Activated CD4-positive, alpha-beta T cell treated with anti-CD3 and anti-CD28 coated beads, Interleukin-2, amount 50 U/mL, for 1 hour (primary cell): Measurements from ENCODE around the gene CHST11.
"Not testable (repeated sequence)": the region's sequence is repeated elsewhere in the genome, so short reads cannot be mapped to it uniquely, and the experiment has no call there.

Source experiments
- DNase-seq: peaks from one replicate; pipeline ENCODE4 v3.0.0-alpha.2; 2020

CHST11 gene

DNA sequence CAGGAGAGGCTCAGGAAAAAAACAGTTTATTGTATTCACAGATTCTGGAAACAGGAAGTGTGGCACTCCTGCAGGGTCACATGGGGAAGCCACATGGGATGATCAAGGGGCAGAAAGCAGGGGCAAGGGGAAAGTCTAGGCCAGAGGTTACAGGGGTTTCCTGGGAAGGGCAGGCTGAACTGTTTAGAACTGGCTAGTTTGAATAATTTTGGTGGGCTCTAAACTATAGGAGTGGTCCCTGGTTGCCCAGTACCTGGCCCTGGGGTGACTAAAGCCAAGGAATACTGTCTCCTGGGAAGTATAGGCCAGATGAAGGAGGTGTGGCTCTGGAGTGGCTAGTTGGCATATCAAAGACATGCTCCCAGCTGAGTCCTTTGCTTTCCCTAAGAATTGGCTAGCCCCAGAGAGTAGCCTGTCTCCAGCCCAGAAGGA is 332.1 kb downstream of the CHST11 start:
- DNase-seq, result no peak

DNA sequence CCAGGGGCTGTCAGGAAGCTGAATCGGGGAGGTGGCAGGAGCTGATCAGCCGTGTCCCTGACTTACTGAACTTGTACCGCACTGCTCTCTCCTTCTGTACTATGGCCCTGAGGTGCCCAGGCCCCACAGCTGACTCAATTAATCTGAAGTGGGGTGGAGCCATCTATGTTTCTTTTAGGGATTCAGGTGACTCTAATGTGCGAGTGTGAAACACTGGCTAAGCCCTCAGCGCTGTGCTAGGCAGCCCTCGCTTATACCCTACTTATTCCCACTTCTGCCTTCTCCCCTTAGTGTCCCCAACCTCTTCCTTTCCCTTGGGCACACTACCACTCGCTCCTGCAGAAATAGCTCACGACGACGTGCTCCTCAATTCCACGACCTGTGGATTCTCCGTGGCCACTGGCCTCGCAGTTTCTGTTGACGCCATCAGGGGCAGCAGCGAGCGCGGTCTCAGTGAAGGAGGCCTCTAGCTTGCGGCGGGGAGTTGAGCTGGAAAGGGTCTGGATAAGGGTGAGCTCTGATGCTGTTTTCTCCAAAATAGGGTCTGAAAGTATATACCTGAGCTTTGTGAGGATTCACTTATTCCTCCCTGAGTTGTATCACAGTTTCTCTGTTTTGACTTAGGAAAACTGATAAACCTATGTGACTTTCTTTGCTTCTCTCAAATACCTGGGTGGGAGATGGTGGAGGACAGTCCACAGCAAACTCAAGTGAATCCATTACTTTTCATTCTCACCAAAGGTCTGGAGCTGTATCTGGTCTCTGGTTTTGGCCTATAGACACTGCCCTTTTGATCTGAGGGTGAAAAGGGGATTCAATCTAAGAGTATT is 333.8 kb downstream of the CHST11 start:
- peak; percentile 41 for DNase-seq

DNA sequence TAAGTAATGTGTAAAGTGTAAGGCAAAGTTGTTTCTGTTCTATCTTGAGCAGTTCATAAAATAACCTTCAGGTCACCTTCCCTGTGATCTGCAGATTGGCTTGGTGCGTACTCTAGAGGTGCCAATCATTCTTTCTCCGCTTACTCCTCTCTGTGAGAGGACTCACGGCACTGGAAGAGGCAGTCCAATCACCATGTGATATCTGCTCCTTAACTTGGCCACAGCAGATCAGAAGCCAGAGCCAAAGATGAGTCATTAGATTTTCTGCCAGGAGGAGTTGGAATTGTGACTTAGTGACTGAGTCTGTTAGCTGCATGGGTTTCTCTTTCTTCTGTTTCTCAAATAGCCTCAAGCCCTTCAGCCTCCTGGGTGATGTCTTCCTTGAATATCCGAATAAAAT is 335.8 kb downstream of the CHST11 start:
- no peak for DNase-seq

GRCh38 chr12:104793285-104793684 is 336.5 kb downstream of the CHST11 start:
- DNase-seq, result no peak

GRCh38 chr12:104793968-104794367 is 337.2 kb downstream of the CHST11 start:
- DNase-seq, result no peak

DNA sequence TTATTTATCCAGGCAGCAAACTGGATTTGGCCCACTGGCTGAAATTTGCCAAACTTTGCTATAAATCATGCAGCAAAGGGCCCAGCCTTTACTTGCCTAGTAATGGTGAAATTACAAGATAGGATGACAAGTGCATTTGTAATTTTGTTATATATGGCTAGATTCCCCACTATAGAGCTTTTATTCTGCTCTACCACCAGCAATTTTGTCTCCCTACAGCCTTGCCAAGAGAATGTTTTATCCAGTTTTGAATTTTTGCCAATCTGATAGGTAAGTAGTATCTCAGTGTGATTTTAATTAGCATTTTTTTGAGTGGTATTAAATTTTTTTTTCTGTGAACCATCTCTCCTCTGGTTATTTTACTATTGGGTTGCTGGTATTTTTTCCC is 339.7 kb downstream of the CHST11 start:
- DNase-seq, result no peak

DNA sequence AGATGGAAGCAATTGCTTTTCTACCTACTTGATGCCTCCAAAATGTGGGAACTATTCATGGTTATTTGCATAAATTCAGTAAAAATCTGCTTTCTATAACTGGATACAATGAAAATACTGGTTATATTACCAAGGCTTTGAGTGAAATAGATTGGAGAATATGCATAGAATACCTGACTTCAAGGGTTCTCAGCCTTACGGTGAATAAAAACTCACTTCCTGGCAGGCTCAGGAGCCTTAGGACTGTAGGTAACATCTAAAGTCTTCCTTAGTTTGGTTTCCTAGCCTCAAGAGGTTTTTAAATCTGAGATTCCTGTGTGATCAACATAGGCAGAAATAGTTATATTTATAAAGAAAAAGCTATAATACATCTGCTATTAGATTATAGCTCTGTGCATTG is 342.7 kb downstream of the CHST11 start:
- DNase-seq, result no peak

DNA sequence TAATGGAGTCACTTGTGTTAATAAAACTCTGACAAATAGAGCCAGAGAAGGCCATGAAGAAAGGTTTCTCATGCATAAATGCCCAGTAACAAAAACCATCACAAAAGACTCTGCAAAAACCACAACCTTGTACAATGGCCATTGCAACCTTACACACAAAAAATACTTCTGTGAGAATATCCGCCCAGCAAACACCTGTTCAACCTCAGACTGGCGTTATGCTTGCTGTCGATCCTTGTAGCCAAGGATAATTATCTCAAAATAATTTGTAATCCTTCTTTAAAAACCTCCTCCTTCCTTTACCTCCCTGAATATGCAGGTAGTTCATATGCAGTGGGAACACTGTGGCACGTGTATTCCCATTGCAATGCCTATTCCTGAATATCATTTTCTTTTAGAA is 344.3 kb downstream of the CHST11 start:
- no peak for DNase-seq

- no peak for DNase-seq
Observed at GRCh38 chr12:104801427-104801826, 344.7 kb downstream of the CHST11 start.

GRCh38 chr12:104802208-104802607 is 345.5 kb downstream of the CHST11 start:
- DNase-seq, result no peak

DNA sequence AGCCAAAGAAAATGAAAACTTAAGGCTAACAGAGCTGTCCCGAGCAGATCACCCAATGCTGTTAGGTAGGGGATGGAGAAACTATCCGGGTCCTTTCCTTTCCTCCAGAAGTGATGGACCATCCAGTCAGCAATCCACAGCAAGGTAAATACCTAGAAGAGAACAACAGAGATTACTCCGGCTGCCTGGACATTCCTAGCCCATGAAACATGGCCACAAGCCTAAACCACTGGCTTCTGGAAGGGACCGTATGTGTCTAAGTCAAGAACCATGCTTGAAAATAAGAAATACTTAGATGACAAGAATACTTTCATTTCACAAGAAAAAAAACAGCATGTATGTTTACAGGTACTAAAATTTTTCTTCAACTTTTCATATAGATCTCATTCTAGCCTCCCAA is 348.4 kb downstream of the CHST11 start:
- no peak for DNase-seq

DNA sequence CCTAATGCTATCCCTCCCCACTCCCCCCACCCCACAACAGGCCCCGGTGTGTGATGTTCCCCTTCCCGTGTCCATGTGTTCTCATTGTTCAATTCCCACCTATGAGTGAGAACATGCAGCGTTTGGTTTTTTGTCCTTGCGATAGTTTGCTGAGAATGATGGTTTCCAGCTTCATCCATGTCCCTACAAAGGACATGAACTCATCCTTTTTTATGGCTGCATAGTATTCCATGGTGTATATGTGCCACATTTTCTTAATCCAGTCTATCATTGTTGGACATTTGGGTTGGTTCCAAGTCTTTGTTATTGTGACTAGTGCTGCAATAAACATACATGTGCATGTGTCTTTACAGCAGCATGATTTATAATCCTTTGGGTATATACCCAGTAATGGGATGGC is 349.4 kb downstream of the CHST11 start:
- not testable (repeated sequence) for DNase-seq

DNA sequence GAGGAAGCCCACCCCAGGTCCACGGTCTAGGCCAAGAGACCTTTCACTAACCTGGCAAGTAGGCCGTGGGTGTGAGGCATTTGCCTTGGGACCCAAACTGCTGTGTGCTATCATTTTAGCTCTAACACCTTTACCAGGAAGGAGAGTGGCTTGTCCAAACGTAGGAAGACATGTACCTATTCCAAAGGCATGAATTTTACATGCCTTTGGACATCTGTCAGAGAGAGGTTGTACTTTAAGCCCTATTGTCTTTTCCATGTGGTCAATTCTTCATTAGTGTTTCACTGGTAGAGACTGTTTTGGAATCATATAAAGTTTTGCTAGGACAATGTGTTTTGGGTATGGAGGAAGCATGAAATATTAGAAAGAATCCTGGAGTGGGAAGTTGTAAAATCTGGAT is 352.5 kb downstream of the CHST11 start:
- no peak for DNase-seq

DNA sequence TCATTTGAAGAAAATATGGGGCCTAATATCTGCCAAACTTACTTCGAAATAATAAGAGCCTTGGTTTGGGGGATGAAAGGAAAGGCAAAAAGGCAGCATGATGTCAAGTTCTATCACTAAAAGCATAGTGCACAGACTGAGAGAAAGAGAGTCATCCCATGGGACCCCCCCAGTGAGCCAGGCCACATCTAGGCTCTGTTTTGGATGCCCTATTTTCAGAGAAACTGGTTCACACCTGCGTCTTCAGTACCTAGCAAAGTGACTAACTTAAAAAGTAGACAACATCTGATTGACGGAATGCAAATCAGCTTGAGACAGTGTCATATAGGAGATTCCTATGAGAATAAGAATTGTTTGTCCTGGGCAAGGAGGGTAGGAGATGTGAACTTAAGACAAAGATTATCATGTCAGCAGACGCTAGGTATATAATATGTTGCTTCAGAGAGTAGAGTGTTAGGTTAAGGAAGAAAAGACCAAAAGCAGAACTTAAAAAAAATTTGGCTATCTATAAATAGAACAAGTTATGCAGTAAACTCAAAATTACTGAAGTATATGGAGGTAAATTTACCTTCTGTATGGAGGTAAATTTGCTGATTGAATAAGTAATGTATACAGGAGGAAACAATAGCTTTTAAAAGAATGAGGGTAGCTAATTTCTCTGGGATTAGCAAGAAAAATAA is 353.1 kb downstream of the CHST11 start:
- DNase-seq, result no peak
